A673 (cell line): ENCODE results near the gene LMO1. TPM values are rescaled to one million over a fixed set of nuclear protein-coding genes. Genes with fewer than 3 reads are reported as not detected.

Experiments used
- BruUV-seq: library from RNA; stranded (reverse); fragments of 400-500 nt; replicated peaks from 2 replicates; lab custom pipeline; 2021; lab: Mats Ljungman, UMichigan
- CTCF ChIA-PET: fragments of 300-600 bp; sonication (Branson Sonifier 250); formaldehyde crosslinking; loops from one replicate; lab custom pipeline; 2022; ENCODE audit warnings: antibody characterized with exemption; lab: Charles Lee
- POLR2A ChIA-PET: fragments of 300-600 bp; sonication (Branson Sonifier 250); formaldehyde crosslinking; loops from one replicate; lab custom pipeline; 2022; ENCODE audit warnings: antibody characterized with exemption; ENCODE audit not compliant: low non-redundant PET; lab: Charles Lee
- DNase-seq: peaks from one replicate; pipeline ENCODE4 v3.0.0-alpha.2; 2015; ENCODE audit warnings: low spot score
- H3K27ac ChIP-seq: fragments of 200-600 bp; sonication (generic); 2 replicates; pipeline ENCODE4 v1.5.1; 2016; ENCODE audit warnings: mixed run types, low read depth, mild to moderate bottlenecking, mixed read lengths, antibody characterized with exemption, low read length; ENCODE audit not compliant: poor library complexity, severe bottlenecking
- H3K27me3 ChIP-seq: fragments of 200-600 bp; sonication (generic); replicated peaks from 2 replicates; pipeline ENCODE4 v1.6.1; 2017; ENCODE audit warnings: mixed run types, low read depth, mild to moderate bottlenecking, mixed read lengths, antibody characterized with exemption, low read length; ENCODE audit not compliant: insufficient read depth, poor library complexity
- H3K36me3 ChIP-seq: fragments of 200-600 bp; sonication (generic); 2 replicates; pipeline ENCODE4 v1.6.1; 2016; ENCODE audit warnings: mixed run types, mild to moderate bottlenecking, mixed read lengths, antibody characterized with exemption, low read length; ENCODE audit not compliant: insufficient read depth, poor library complexity, severe bottlenecking
- H3K4me1 ChIP-seq: fragments of 200-600 bp; sonication (generic); 2 replicates; pipeline ENCODE4 v1.6.1; 2017; ENCODE audit warnings: mixed run types, mild to moderate bottlenecking, mixed read lengths, antibody characterized with exemption, low read length; ENCODE audit not compliant: insufficient read depth, poor library complexity, severe bottlenecking
- H3K4me3 ChIP-seq: fragments of 200-600 bp; sonication (generic); 2 replicates; pipeline ENCODE4 v1.5.1; 2016; ENCODE audit warnings: low read depth, mixed run types, mild to moderate bottlenecking, mixed read lengths, low read length; ENCODE audit not compliant: poor library complexity, severe bottlenecking
- H3K9me3 ChIP-seq: fragments of 200-600 bp; sonication (generic); 2 replicates; pipeline ENCODE4 v1.6.1; 2016; ENCODE audit warnings: mixed run types, low read depth, mild to moderate bottlenecking, mixed read lengths, antibody characterized with exemption, low read length; ENCODE audit not compliant: poor library complexity, severe bottlenecking
- CTCF ChIP-seq: fragments of 300-800, 200-600 bp; sonication (generic); conservative IDR thresholded peaks from 2 replicates; pipeline ENCODE4 v1.5.1; 2017; ENCODE audit warnings: low read depth, mild to moderate bottlenecking, antibody characterized with exemption, low read length, moderate library complexity, mixed read lengths
- EZH2 ChIP-seq: fragments of 200-600 bp; sonication (generic); IDR thresholded peaks from 2 replicates; pipeline ENCODE4 v1.6.1; 2017; ENCODE audit warnings: borderline replicate concordance, low read depth, mild to moderate bottlenecking, mixed read lengths, antibody characterized with exemption, low read length; ENCODE audit not compliant: poor library complexity, severe bottlenecking
- intact Hi-C: fragments of 100-400 bp; cut with micrococcal nuclease; formaldehyde crosslinking; loops from one replicate; pipeline ENCODE4 v1.10.0; 2022; ENCODE audit not compliant: unreplicated experiment
- total RNA-seq: library from RNA; stranded (reverse); gene quantifications from 2 replicates; pipeline ENCODE4 v1.2.3, GENCODE V29; 2021

Gene LMO1
- total RNA-seq, 1 experiment from 2014 or later, result not detected

- intact Hi-C loops, result no loop called here
- POLR2A ChIA-PET, result no interaction called here
- Histone ChIP-seq H3K4me3 (no peak overlapping the region), H3K36me3 (no peaks in the 10 kb centered on the region), H3K4me1 (no peaks in the 10 kb centered on the region), H3K9me3 (no peaks in the 10 kb centered on the region), H3K27me3 (peaks cover 14% of the 10 kb centered on the region), H3K27ac (no peak overlapping the region)
- CTCF ChIA-PET, result no interaction called here
- TF ChIP-seq CTCF, result no peak
- TF ChIP-seq EZH2, result no peak
- DNase-seq, result no peak
- BruUV-seq, result no TSS peak
These were observed 27.8 kb downstream of the LMO1 start for GRCh38 chr11:8235925-8236324.

GRCh38 chr11:8234910-8235309, 28.8 kb downstream of the LMO1 start:
- TF ChIP-seq CTCF, result no peak
- TF ChIP-seq EZH2, result no peak
- no TSS peak for BruUV-seq
- intact Hi-C loops, result no loop called here
- H3K27me3 ChIP-seq, result peaks cover 14% of the 10 kb centered on the region
- POLR2A ChIA-PET, result no interaction called here
- no peaks in the 10 kb centered on the region for H3K9me3 ChIP-seq
- CTCF ChIA-PET, result no interaction called here
- no peak overlapping the region for H3K27ac ChIP-seq
- no peaks in the 10 kb centered on the region for H3K4me1 ChIP-seq
- H3K36me3 ChIP-seq, result no peaks in the 10 kb centered on the region
- DNase-seq, result no peak
- H3K4me3 ChIP-seq, result no peak overlapping the region

GRCh38 chr11:8234425-8234821, 29.3 kb downstream of the LMO1 start:
- H3K27me3 ChIP-seq, result peaks cover 14% of the 10 kb centered on the region
- no TSS peak for BruUV-seq
- DNase-seq, result no peak
- no peaks in the 10 kb centered on the region for H3K9me3 ChIP-seq
- H3K27ac ChIP-seq, result no peak overlapping the region
- POLR2A ChIA-PET, result no interaction called here
- TF ChIP-seq CTCF, result no peak
- no peak for TF ChIP-seq EZH2
- CTCF ChIA-PET, result no interaction called here
- H3K4me1 ChIP-seq, result no peaks in the 10 kb centered on the region
- intact Hi-C loops, result no loop called here
- no peaks in the 10 kb centered on the region for H3K36me3 ChIP-seq
- H3K4me3 ChIP-seq, result no peak overlapping the region
